ENCODE results near the gene TNFSF12.

Gene TNFSF12

DNA sequence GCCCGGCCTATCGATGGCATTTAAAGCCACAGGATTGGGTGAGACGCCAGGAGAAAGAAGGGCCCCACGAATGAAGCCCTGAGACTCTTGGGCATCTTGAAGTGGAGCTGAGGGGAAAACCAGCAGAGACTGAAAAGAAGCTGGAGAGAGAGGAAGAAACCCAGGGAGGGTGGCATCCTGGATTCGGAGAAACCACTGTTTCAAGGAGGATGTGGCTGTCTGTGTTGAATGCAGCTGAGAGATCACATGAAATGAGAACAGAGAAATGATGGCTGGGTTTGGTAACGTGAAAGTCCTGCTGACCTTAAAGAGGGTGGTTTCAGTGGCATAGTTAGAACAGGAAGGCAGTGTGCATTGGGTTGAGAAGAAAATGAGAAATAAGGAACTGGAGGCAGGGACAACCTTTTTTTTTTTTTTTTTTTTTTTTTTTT, 3.8 kb downstream of the TNFSF12 start:
- Histone ChIP-seq H3K9me2 (ENCODE audit: low read depth, low read length) (no peaks in the 10 kb centered on the region), H2AFZ (ENCODE audit: low read length) (no peak overlapping the region), H3F3A (ENCODE audit: insufficient read depth, low read length) (no peaks in the 10 kb centered on the region), H3K9ac (ENCODE audit: low read length) (no peak overlapping the region), H3K4me1 (ENCODE audit: insufficient read depth, low read length, severe bottlenecking) (peaks cover 4% of the 10 kb centered on the region), H3K4me3 (ENCODE audit: low read depth, low read length, poor library complexity, severe bottlenecking) (no peak overlapping the region), H3K27me3 (ENCODE audit: insufficient read depth, low read length) (peaks cover 16% of the 10 kb centered on the region), H3K36me3 (ENCODE audit: insufficient read depth, low read length) (no peaks in the 10 kb centered on the region), H4K20me1 (ENCODE audit: insufficient read depth, low read length) (no peaks in the 10 kb centered on the region), H3K4me2 (ENCODE audit: low read length) (no peak overlapping the region), H3K27ac (ENCODE audit: low read depth, low read length, poor library complexity, severe bottlenecking) (no peak overlapping the region), H3K79me2 (ENCODE audit: insufficient read depth, low read length) (no peaks in the 10 kb centered on the region), H3K9me3 (ENCODE audit: low read length) (no peaks in the 10 kb centered on the region)
- TF ChIP-seq EZH2 (IDR thresholded peaks at IDR 0.05; ENCODE audit: borderline replicate concordance, low read length) = no peak
- TF ChIP-seq, protein P1, sequence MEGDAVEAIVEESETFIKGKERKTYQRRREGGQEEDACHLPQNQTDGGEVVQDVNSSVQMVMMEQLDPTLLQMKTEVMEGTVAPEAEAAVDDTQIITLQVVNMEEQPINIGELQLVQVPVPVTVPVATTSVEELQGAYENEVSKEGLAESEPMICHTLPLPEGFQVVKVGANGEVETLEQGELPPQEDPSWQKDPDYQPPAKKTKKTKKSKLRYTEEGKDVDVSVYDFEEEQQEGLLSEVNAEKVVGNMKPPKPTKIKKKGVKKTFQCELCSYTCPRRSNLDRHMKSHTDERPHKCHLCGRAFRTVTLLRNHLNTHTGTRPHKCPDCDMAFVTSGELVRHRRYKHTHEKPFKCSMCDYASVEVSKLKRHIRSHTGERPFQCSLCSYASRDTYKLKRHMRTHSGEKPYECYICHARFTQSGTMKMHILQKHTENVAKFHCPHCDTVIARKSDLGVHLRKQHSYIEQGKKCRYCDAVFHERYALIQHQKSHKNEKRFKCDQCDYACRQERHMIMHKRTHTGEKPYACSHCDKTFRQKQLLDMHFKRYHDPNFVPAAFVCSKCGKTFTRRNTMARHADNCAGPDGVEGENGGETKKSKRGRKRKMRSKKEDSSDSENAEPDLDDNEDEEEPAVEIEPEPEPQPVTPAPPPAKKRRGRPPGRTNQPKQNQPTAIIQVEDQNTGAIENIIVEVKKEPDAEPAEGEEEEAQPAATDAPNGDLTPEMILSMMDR (IDR thresholded peaks at IDR 0.05; ENCODE audit: low read length) = no peak

DNA sequence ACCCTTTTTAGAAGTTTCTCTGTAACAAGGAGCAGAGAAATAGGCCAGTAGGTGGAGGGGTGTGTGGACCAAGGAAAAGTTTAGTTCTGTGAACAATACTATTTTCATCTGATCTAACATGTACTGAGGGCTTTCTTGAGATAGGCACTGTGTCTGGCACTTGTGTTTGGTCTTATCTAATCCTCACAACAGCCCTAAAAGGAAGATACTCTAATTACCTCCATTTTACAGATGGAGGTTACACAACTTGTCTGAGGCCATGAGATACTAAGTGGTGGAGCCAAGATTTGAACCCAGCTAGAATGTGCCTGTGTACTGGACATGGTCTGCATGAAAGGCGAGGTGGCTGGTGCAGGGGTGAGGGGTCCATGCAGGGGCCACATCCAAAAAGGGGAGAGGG, 4.5 kb downstream of the TNFSF12 start:
- Histone ChIP-seq H3K9me3 (ENCODE audit: low read length) (no peaks in the 10 kb centered on the region), H3K4me3 (ENCODE audit: low read depth, low read length, poor library complexity, severe bottlenecking) (no peak overlapping the region), H4K20me1 (ENCODE audit: insufficient read depth, low read length) (no peaks in the 10 kb centered on the region), H3K27me3 (ENCODE audit: insufficient read depth, low read length) (peaks cover 16% of the 10 kb centered on the region), H3K9ac (ENCODE audit: low read length) (no peak overlapping the region), H3K79me2 (ENCODE audit: insufficient read depth, low read length) (no peaks in the 10 kb centered on the region), H3K36me3 (ENCODE audit: insufficient read depth, low read length) (no peaks in the 10 kb centered on the region), H3K4me2 (ENCODE audit: low read length) (no peak overlapping the region), H3K4me1 (ENCODE audit: insufficient read depth, low read length, severe bottlenecking) (peaks cover 11% of the 10 kb centered on the region), H3K27ac (ENCODE audit: low read depth, low read length, poor library complexity, severe bottlenecking) (no peak overlapping the region), H3F3A (ENCODE audit: insufficient read depth, low read length) (no peaks in the 10 kb centered on the region), H3K9me2 (ENCODE audit: low read depth, low read length) (no peaks in the 10 kb centered on the region), H2AFZ (ENCODE audit: low read length) (no peak overlapping the region)
- TF ChIP-seq, protein P1 (IDR thresholded peaks at IDR 0.05; ENCODE audit: low read length) = no peak
- no peak for TF ChIP-seq EZH2 (IDR thresholded peaks at IDR 0.05; ENCODE audit: borderline replicate concordance, low read length)

DNA sequence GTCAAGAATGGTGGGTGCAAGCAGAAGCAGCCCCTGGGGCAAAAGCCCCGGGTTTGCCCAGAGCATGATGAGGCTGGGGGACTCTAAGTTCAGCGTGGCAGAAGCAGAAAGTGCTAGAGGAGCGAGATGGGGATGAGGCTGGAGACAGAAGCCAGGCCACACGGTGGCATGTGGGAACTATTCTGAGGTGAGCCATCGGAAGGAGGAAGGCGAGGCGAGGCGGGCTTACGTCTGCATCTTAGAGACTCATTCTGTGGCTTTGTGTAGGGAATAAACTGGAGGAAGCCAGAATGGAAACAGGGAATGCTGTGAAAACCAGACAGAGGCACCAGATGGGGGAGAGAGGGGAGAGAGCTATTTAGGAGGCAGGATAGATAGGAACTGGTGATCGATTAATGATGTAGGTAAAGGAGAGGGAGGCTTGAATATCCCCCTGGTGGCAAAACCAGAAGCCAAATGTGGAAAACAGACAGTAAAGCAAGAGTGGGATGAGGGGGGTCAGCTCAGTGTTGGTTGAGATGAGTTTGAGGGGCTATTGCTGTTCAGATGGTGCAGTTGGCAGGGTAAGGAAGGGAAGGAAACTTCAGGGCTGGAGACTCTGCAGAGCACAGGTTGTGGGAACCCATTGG, 6.6 kb downstream of the TNFSF12 start:
- H3K27me3 ChIP-seq (ENCODE audit: insufficient read depth, low read length) = peaks cover 11% of the 10 kb centered on the region
- H3K9me2 ChIP-seq (ENCODE audit: low read depth, low read length) = no peaks in the 10 kb centered on the region
- no peak overlapping the region for H3K9ac ChIP-seq (ENCODE audit: low read length)
- no peaks in the 10 kb centered on the region for H3K79me2 ChIP-seq (ENCODE audit: insufficient read depth, low read length)
- H2AFZ ChIP-seq (ENCODE audit: low read length) = no peak overlapping the region
- no peaks in the 10 kb centered on the region for H4K20me1 ChIP-seq (ENCODE audit: insufficient read depth, low read length)
- no peaks in the 10 kb centered on the region for H3F3A ChIP-seq (ENCODE audit: insufficient read depth, low read length)
- H3K9me3 ChIP-seq (ENCODE audit: low read length) = no peaks in the 10 kb centered on the region
- H3K27ac ChIP-seq (ENCODE audit: low read depth, low read length, poor library complexity, severe bottlenecking) = no peak overlapping the region
- peaks cover 16% of the 10 kb centered on the region for H3K4me1 ChIP-seq (ENCODE audit: insufficient read depth, low read length, severe bottlenecking)
- TF ChIP-seq, protein P1 (IDR thresholded peaks at IDR 0.05; ENCODE audit: low read length) = no peak
- no peak for TF ChIP-seq EZH2 (IDR thresholded peaks at IDR 0.05; ENCODE audit: borderline replicate concordance, low read length)
- no peaks in the 10 kb centered on the region for H3K36me3 ChIP-seq (ENCODE audit: insufficient read depth, low read length)
- H3K4me2 ChIP-seq (ENCODE audit: low read length) = no peak overlapping the region
- H3K4me3 ChIP-seq (ENCODE audit: low read depth, low read length, poor library complexity, severe bottlenecking) = no peak overlapping the region

All from OCI-LY1 (cell line).